ENCODE measurements around the gene ZSWIM2. TPM values are rescaled to one million over a fixed set of nuclear protein-coding genes. Genes with fewer than 3 reads are reported as not detected.
A peak's percentile ranks its signal among the peaks of the same experiment; 100 is the strongest.

The ZSWIM2 gene
- total RNA-seq, 1 experiment from 2014 or later = not detected

DNA sequence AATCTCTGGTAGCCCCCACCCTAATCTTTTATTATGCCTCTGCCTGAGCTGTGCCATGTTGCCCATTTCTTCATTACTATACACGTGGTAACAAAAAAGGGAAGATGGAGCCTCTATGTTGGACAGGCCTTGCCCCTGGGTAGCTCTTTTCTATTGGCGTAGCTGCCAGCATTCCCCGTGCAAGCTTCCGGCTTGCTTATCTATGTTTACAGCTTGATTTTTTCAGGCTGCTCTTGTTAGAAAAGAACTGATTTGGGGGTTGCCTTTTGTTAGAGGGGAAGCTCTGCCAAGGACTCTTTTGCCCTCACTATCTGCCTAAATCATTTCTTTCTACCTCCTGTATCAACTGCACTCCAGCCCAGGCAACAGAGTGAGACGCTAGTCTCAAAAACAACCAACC is 45.5 kb upstream of the ZSWIM2 start:
- Histone ChIP-seq H3K79me2 (ENCODE audit: low read length) (no peaks in the 10 kb centered on the region), H3K9ac (ENCODE audit: low read length) (no peak overlapping the region), H3K27ac (ENCODE audit: low read length) (no peak overlapping the region), H3K4me3 (ENCODE audit: low read length) (no peak overlapping the region), H3K9me3 (ENCODE audit: low read length) (no peaks in the 10 kb centered on the region), H3K4me1 (ENCODE audit: insufficient read depth, low read length) (peaks cover 20% of the 10 kb centered on the region), H4K20me1 (ENCODE audit: low read length) (no peaks in the 10 kb centered on the region), H2AFZ (ENCODE audit: low read length) (no peak overlapping the region), H3K27me3 (ENCODE audit: low read length) (no peaks in the 10 kb centered on the region), H3K4me2 (ENCODE audit: low read length) (no peak overlapping the region), H3K9me2 (replicated peaks; ENCODE audit: low read length) (no peaks in the 10 kb centered on the region), H3K36me3 (ENCODE audit: low read depth, low read length) (no peaks in the 10 kb centered on the region), H3F3A (ENCODE audit: low read length, unreplicated experiment) (no peaks in the 10 kb centered on the region)
- ChIA-PET CTCF (no interaction called here), POLR2A (ENCODE audit: unreplicated experiment) (no interaction called here)
- no peak for TF ChIP-seq EZH2 (IDR thresholded peaks at IDR 0.05; ENCODE audit: low read length, unreplicated experiment)
- TF ChIP-seq, protein P1, sequence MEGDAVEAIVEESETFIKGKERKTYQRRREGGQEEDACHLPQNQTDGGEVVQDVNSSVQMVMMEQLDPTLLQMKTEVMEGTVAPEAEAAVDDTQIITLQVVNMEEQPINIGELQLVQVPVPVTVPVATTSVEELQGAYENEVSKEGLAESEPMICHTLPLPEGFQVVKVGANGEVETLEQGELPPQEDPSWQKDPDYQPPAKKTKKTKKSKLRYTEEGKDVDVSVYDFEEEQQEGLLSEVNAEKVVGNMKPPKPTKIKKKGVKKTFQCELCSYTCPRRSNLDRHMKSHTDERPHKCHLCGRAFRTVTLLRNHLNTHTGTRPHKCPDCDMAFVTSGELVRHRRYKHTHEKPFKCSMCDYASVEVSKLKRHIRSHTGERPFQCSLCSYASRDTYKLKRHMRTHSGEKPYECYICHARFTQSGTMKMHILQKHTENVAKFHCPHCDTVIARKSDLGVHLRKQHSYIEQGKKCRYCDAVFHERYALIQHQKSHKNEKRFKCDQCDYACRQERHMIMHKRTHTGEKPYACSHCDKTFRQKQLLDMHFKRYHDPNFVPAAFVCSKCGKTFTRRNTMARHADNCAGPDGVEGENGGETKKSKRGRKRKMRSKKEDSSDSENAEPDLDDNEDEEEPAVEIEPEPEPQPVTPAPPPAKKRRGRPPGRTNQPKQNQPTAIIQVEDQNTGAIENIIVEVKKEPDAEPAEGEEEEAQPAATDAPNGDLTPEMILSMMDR (conservative IDR thresholded peaks at IDR 0.05; ENCODE audit: low read depth, low read length) = no peak
- no peak for TF ChIP-seq EZH2phosphoT487 (IDR thresholded peaks at IDR 0.05; ENCODE audit: borderline replicate concordance, low read length)
- intact Hi-C loops (cut with micrococcal nuclease) = no loop called here
- no peak for ATAC-seq
- BruUV-seq (replicated peaks) = no TSS peak
- no peak for DNase-seq

DNA sequence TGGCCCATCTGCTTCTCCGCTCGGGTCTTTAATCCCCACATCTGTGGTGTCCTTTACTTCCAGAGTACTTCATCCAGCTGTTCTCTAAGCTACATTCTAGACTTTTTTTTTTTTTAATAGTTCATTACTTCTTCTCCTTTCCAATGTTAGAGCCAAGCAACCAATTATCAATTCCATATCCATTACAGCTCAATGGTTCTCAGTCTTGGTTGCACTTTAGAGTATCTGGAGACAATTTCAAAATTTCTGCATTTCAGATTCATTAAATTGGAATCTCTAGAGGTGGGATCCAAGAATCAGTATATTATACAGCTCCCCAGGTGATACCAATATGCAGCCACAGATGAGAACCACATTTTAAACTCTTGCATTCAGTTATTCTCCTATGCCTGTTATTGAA is 43.9 kb upstream of the ZSWIM2 start:
- no peak overlapping the region for H2AFZ ChIP-seq (ENCODE audit: low read length)
- H3F3A ChIP-seq (ENCODE audit: low read length, unreplicated experiment) = no peaks in the 10 kb centered on the region
- no peak for ATAC-seq
- H3K27me3 ChIP-seq (ENCODE audit: low read length) = no peaks in the 10 kb centered on the region
- H3K27ac ChIP-seq (ENCODE audit: low read length) = no peak overlapping the region
- TF ChIP-seq EZH2 (IDR thresholded peaks at IDR 0.05; ENCODE audit: low read length, unreplicated experiment) = no peak
- no peak for TF ChIP-seq EZH2phosphoT487 (IDR thresholded peaks at IDR 0.05; ENCODE audit: borderline replicate concordance, low read length)
- TF ChIP-seq, protein P1 (conservative IDR thresholded peaks at IDR 0.05; ENCODE audit: low read depth, low read length) = no peak
- no peak overlapping the region for H3K9ac ChIP-seq (ENCODE audit: low read length)
- H3K4me1 ChIP-seq (ENCODE audit: insufficient read depth, low read length) = peaks cover 20% of the 10 kb centered on the region
- no peaks in the 10 kb centered on the region for H3K9me3 ChIP-seq (ENCODE audit: low read length)
- H3K4me2 ChIP-seq (ENCODE audit: low read length) = no peak overlapping the region
- ChIA-PET CTCF (no interaction called here), POLR2A (ENCODE audit: unreplicated experiment) (no interaction called here)
- H3K4me3 ChIP-seq (ENCODE audit: low read length) = no peak overlapping the region
- no peaks in the 10 kb centered on the region for H3K36me3 ChIP-seq (ENCODE audit: low read depth, low read length)
- DNase-seq = no peak
- no peaks in the 10 kb centered on the region for H3K79me2 ChIP-seq (ENCODE audit: low read length)
- H4K20me1 ChIP-seq (ENCODE audit: low read length) = no peaks in the 10 kb centered on the region
- BruUV-seq (replicated peaks) = no TSS peak
- no peaks in the 10 kb centered on the region for H3K9me2 ChIP-seq (replicated peaks; ENCODE audit: low read length)
- intact Hi-C loops (cut with micrococcal nuclease) = no loop called here

DNA sequence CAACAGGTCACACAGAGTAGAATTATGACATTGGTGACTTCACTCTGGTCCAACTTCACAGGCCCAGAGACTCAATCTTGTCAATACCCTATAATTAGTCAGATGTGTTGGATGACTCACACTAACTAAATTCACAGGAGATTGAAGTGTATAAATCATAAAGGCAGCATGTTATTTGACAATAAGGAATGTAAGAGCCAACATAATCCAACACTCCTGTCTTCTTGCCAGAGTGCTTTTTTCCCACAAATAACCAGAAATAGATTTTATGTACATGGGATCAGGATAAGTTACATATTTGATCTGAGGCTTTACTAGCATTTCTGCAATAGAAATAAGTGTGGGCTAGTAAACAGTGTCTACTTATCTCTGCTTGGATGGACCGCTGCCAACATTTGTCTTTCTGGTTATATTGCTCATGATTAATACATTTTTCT is 42.2 kb upstream of the ZSWIM2 start:
- BruUV-seq (replicated peaks) = no TSS peak
- Histone ChIP-seq H3K4me3 (ENCODE audit: low read length) (no peak overlapping the region), H3K9me3 (ENCODE audit: low read length) (no peaks in the 10 kb centered on the region), H3K9ac (ENCODE audit: low read length) (no peak overlapping the region), H3F3A (ENCODE audit: low read length, unreplicated experiment) (no peaks in the 10 kb centered on the region), H3K4me1 (ENCODE audit: insufficient read depth, low read length) (peaks cover 20% of the 10 kb centered on the region), H3K27ac (ENCODE audit: low read length) (peak overlapping the region; percentile 53), H2AFZ (ENCODE audit: low read length) (no peak overlapping the region), H3K79me2 (ENCODE audit: low read length) (no peaks in the 10 kb centered on the region), H3K4me2 (ENCODE audit: low read length) (no peak overlapping the region), H3K9me2 (replicated peaks; ENCODE audit: low read length) (no peaks in the 10 kb centered on the region), H3K27me3 (ENCODE audit: low read length) (no peaks in the 10 kb centered on the region), H3K36me3 (ENCODE audit: low read depth, low read length) (no peaks in the 10 kb centered on the region), H4K20me1 (ENCODE audit: low read length) (no peaks in the 10 kb centered on the region)
- intact Hi-C loops (cut with micrococcal nuclease) = no loop called here
- TF ChIP-seq EZH2phosphoT487 (IDR thresholded peaks at IDR 0.05; ENCODE audit: borderline replicate concordance, low read length) (no peak), EZH2 (IDR thresholded peaks at IDR 0.05; ENCODE audit: low read length, unreplicated experiment) (no peak)
- TF ChIP-seq, protein P1 (conservative IDR thresholded peaks at IDR 0.05; ENCODE audit: low read depth, low read length) = no peak
- DNase-seq (peak; percentile 76), ATAC-seq (peak; percentile 91)
- ChIA-PET POLR2A (ENCODE audit: unreplicated experiment) (no interaction called here), CTCF (no interaction called here)

Measured in PC-3 (cell line).